Endothelial cell of umbilical vein (primary cell): ENCODE measurements around the gene SDF2. TPM values are rescaled to one million over a fixed set of nuclear protein-coding genes. Genes with fewer than 3 reads are reported as not detected.

Experiments used
- BruUV-seq: library from RNA; stranded (reverse); fragments of 400-500 nt; replicated peaks from 2 replicates; lab custom pipeline; 2021; lab: Mats Ljungman, UMichigan
- CTCF ChIA-PET: fragments of 300-600, 350-600 bp; sonication (Branson Sonifier 250); formaldehyde crosslinking; loops from one replicate; lab custom pipeline; 2021; ENCODE audit warnings: antibody characterized with exemption, inconsistent platforms; lab: Charles Lee
- POLR2A ChIA-PET: fragments of 300-600, 350-600 bp; sonication (Branson Sonifier 250); formaldehyde crosslinking; loops from one replicate; lab custom pipeline; 2021; ENCODE audit warnings: antibody characterized with exemption, inconsistent platforms; lab: Charles Lee
- DNase-seq: peaks from one replicate; pipeline ENCODE4 v3.0.0-alpha.2; 2011; ENCODE audit warnings: low read depth, low spot score
- FAIRE-seq: peaks from 2 replicates; lab custom pipeline; 2011; peaks lifted over from hg19 to GRCh38; lab: Jason Lieb, UNC
- H2AFZ ChIP-seq: 2 replicates; pipeline ENCODE4 v1.6.0; 2012; ENCODE audit warnings: low read depth, low read length, control low read depth, inconsistent platforms
- H3K27ac ChIP-seq: 2 replicates; pipeline ENCODE4 v1.5.1; 2011; ENCODE audit warnings: low read depth, mild to moderate bottlenecking, control low read depth, low read length, moderate library complexity; ENCODE audit not compliant: insufficient read depth
- H3K27me3 ChIP-seq, 2 experiments: 2 replicates each; pipeline versions ENCODE4 v1.6.0 to v1.6.1; 2011; ENCODE audit warnings: low read length in 2 of 2, mixed read lengths in 1 of 2; ENCODE audit not compliant: control insufficient read depth in 2 of 2, insufficient read depth in 2 of 2
- H3K36me3 ChIP-seq, 2 experiments: 2 replicates in 1 of 2; 3 replicates in 1 of 2; pipeline ENCODE4 v1.5.1; 2011; ENCODE audit warnings: low read length in 2 of 2, mild to moderate bottlenecking in 1 of 2, moderate library complexity in 1 of 2; ENCODE audit not compliant: control insufficient read depth in 2 of 2, insufficient read depth in 2 of 2; ENCODE audit errors: extremely low read depth in 1 of 2
- H3K4me1 ChIP-seq: 3 replicates; pipeline ENCODE4 v1.5.1; 2011; ENCODE audit warnings: mild to moderate bottlenecking, low read length; ENCODE audit not compliant: control insufficient read depth, insufficient read depth; ENCODE audit errors: extremely low read depth
- H3K4me2 ChIP-seq: 2 replicates; pipeline ENCODE4 v1.6.1; 2011; ENCODE audit warnings: low read length, control low read depth, mixed read lengths; ENCODE audit not compliant: insufficient read depth
- H3K4me3 ChIP-seq, 3 experiments: fragments of 200-600 bp in 1 of 3; sonication (generic), shearing (Covaris generic) in 1 of 3; replicated peaks in 1 of 3; 2 replicates each; pipeline ENCODE4 v1.5.1; 2011 to 2016; ENCODE audit warnings: control low read depth in 3 of 3, low read length in 3 of 3, mild to moderate bottlenecking in 2 of 3, inconsistent platforms in 1 of 3, low read depth in 1 of 3, moderate library complexity in 1 of 3; ENCODE audit not compliant: insufficient read depth in 1 of 3
- H3K79me2 ChIP-seq: 2 replicates; pipeline ENCODE4 v1.6.0; 2012; ENCODE audit warnings: low read length, inconsistent platforms; ENCODE audit not compliant: control insufficient read depth, insufficient read depth
- H3K9ac ChIP-seq: replicated peaks from 2 replicates; pipeline ENCODE3; 2011; ENCODE audit warnings: low read length, control low read depth; ENCODE audit not compliant: insufficient read depth; ENCODE audit errors: extremely low read depth
- H3K9me1 ChIP-seq: replicated peaks from 3 replicates; pipeline ENCODE4 v1.6.0; 2011; ENCODE audit warnings: mild to moderate bottlenecking, low read length; ENCODE audit not compliant: control insufficient read depth, insufficient read depth; ENCODE audit errors: extremely low read depth
- H3K9me3 ChIP-seq: replicated peaks from 2 replicates; pipeline ENCODE4 v1.5.1; 2012; ENCODE audit warnings: low read length, inconsistent platforms; ENCODE audit not compliant: control insufficient read depth, insufficient read depth
- H4K20me1 ChIP-seq: replicated peaks from 2 replicates; pipeline ENCODE3; 2011; ENCODE audit warnings: mild to moderate bottlenecking, low read length; ENCODE audit not compliant: control insufficient read depth, insufficient read depth; ENCODE audit errors: extremely low read depth
- CTCF ChIP-seq, 2 donors: IDR thresholded peaks; 1 replicate in 1 of 2; 2 replicates in 1 of 2; pipeline ENCODE4 v1.5.1; 2011; ENCODE audit warnings: low read length in 2 of 2, mild to moderate bottlenecking in 2 of 2, moderate library complexity in 2 of 2, control low read depth in 1 of 2, inconsistent platforms in 1 of 2, low read depth in 1 of 2; ENCODE audit not compliant: insufficient read depth in 1 of 2; ENCODE audit errors: extremely low read depth in 1 of 2
- EZH2 ChIP-seq: IDR thresholded peaks from 2 replicates; pipeline ENCODE4 v1.6.1; 2012; ENCODE audit warnings: borderline replicate concordance, low read depth, mild to moderate bottlenecking, moderate library complexity, low read length, inconsistent platforms; ENCODE audit not compliant: severe bottlenecking
- FOS ChIP-seq: IDR thresholded peaks from 2 replicates; pipeline ENCODE4 v1.6.1; 2011; ENCODE audit warnings: mild to moderate bottlenecking, low read length, moderate library complexity, borderline replicate concordance; ENCODE audit not compliant: insufficient read depth
- GATA2 ChIP-seq: IDR thresholded peaks from 2 replicates; pipeline ENCODE4 v1.7.0; 2011; ENCODE audit warnings: low read depth, mild to moderate bottlenecking, moderate library complexity, mixed read lengths, low read length; ENCODE audit not compliant: insufficient read length, insufficient read depth
- JUN ChIP-seq: IDR thresholded peaks from 2 replicates; pipeline ENCODE4 v1.6.1; 2011; ENCODE audit warnings: borderline replicate concordance, low read depth; ENCODE audit not compliant: insufficient read length, insufficient read depth
- MAX ChIP-seq: IDR thresholded peaks from 2 replicates; pipeline ENCODE4 v1.6.1; 2011; ENCODE audit not compliant: insufficient read depth, insufficient read length
- MYC ChIP-seq: IDR thresholded peaks from one replicate; pipeline ENCODE4 v1.6.1; 2011; ENCODE audit warnings: mild to moderate bottlenecking, low read depth, low read length
- POLR2A ChIP-seq: IDR thresholded peaks from 2 replicates; pipeline ENCODE4 v1.6.1; 2012; ENCODE audit warnings: low read depth, mild to moderate bottlenecking, control low read depth, low read length
- POLR2AphosphoS5 ChIP-seq: IDR thresholded peaks from 2 replicates; pipeline ENCODE4 v1.6.1; 2012; ENCODE audit warnings: low read depth, mild to moderate bottlenecking, control low read depth, low read length, moderate library complexity; ENCODE audit not compliant: insufficient read depth
- dilution Hi-C: fragments of 300-500 bp; cut with MboI; formaldehyde crosslinking; loops from one replicate; pipeline ENCODE4 v1.15.0; 2019; ENCODE audit warnings: low sequenced_read_pairs; ENCODE audit not compliant: extremely low pct_ligation_motif_present
- intact Hi-C: fragments of 100-400 bp; cut with micrococcal nuclease; formaldehyde crosslinking; loops from one replicate; pipeline ENCODE4 v1.10.0; 2022
- polyA plus RNA-seq, 4 experiments: library from polyadenylated mRNA; depleted of rRNA in 3 of 4; stranded (reverse) in 3 of 4; unstranded in 1 of 4; fragments of >200 nt; gene quantifications; 2 replicates each; pipeline versions ENCODE4 v1.2.1 to v1.2.3, GENCODE V29; 2011 to 2012; ENCODE audit warnings: missing spikeins in 1 of 4
- total RNA-seq: library from RNA; stranded (reverse); gene quantifications from 2 replicates; pipeline ENCODE4 v1.2.3, GENCODE V29; 2021

Gene SDF2
- total and polyA plus RNA-seq, 2 donors (not counting 3 experiments of a cell fraction or from before 2014, with no cell fraction given), result 52.6 to 77.9 TPM

- H3K4me2 ChIP-seq, result no peak overlapping the region
- H3K27ac ChIP-seq, result no peak overlapping the region
- no peak overlapping the region for H3K9ac ChIP-seq
- intact Hi-C loops (no loop called here), dilution Hi-C loops (no loop called here)
- no peaks in the 10 kb centered on the region for H3K4me1 ChIP-seq
- H3K36me3 ChIP-seq, result peaks cover 44 to 66% of the 10 kb centered on the region in 2 experiments
- TF ChIP-seq CTCF (IDR thresholded peaks at IDR 0.05; ENCODE audit: extremely low read depth in 1 of 2, insufficient read depth in 1 of 2, low read depth in 1 of 2, low read length in 2 of 2), result no peak
- no peak for TF ChIP-seq MYC
- TF ChIP-seq POLR2A, result no peak
- TF ChIP-seq FOS, result no peak
- TF ChIP-seq EZH2, result no peak
- no peak for TF ChIP-seq JUN
- TF ChIP-seq POLR2AphosphoS5, result no peak
- no peak for TF ChIP-seq MAX
- TF ChIP-seq GATA2, result no peak
- no TSS peak for BruUV-seq
- no peak overlapping the region for H3K4me3 ChIP-seq
- H3K9me1 ChIP-seq, result no peaks in the 10 kb centered on the region
- ChIA-PET POLR2A (no interaction called here), CTCF (no interaction called here)
- no peak overlapping the region for H2AFZ ChIP-seq
- no peaks in the 10 kb centered on the region for H3K79me2 ChIP-seq
- H3K27me3 ChIP-seq, result no peaks in the 10 kb centered on the region
- no peaks in the 10 kb centered on the region for H3K9me3 ChIP-seq
- FAIRE-seq (no peak), DNase-seq (no peak)
- H4K20me1 ChIP-seq, result no peaks in the 10 kb centered on the region
Measured at GRCh38 chr17:28684963-28685362, 23.3 kb upstream of the SDF2 start.
